Sigmoid colon (tissue), 7 donors: ENCODE results near the gene UPF2. TPM values are rescaled to one million over a fixed set of nuclear protein-coding genes. Genes with fewer than 3 reads are reported as not detected.

Experiments used
- DNase-seq: peaks from one replicate; pipeline ENCODE4 v3.0.0-alpha.2; 2019
- H3K27ac ChIP-seq, 4 donors: fragments of 200-600 bp; sonication (generic); one replicate each; pipeline ENCODE4 v1.5.1; 2016 to 2019; ENCODE audit warnings: mild to moderate bottlenecking in 1 of 4
- H3K27me3 ChIP-seq, 3 donors: fragments of 200-600 bp; sonication (generic); one replicate each; pipeline ENCODE4 v1.5.1; 2019; ENCODE audit warnings: mild to moderate bottlenecking in 1 of 3
- H3K36me3 ChIP-seq, 4 donors: fragments of 200-600 bp; sonication (generic); one replicate each; pipeline ENCODE4 v1.5.1; 2016 to 2019
- H3K4me1 ChIP-seq, 4 donors: fragments of 200-600 bp; sonication (generic); one replicate each; pipeline ENCODE4 v1.5.1; 2017 to 2019
- H3K4me3 ChIP-seq, 4 donors: fragments of 200-600 bp; sonication (generic); one replicate each; pipeline ENCODE4 v1.5.1; 2017 to 2019; ENCODE audit warnings: mild to moderate bottlenecking in 2 of 4, moderate library complexity in 1 of 4
- H3K9me3 ChIP-seq, 4 donors: fragments of 200-600 bp in 3 of 4; sonication (generic) in 3 of 4; one replicate each; pipeline versions ENCODE4 v1.5.1 to v1.6.1; 2013 to 2019
- EP300 ChIP-seq, 4 donors: sonication (generic); formaldehyde crosslinking; IDR thresholded peaks; one replicate each; pipeline ENCODE4 v1.6.1; 2017; ENCODE audit warnings: antibody characterized with exemption in 4 of 4
- POLR2A ChIP-seq, 2 donors: fragments of 450-650 bp; IDR thresholded peaks; one replicate each; pipeline ENCODE4 v1.6.1; 2016; ENCODE audit warnings: antibody characterized with exemption in 2 of 2, mild to moderate bottlenecking in 2 of 2, moderate library complexity in 2 of 2
- POLR2AphosphoS5 ChIP-seq, 4 donors: sonication (generic); formaldehyde crosslinking; IDR thresholded peaks; one replicate each; pipeline ENCODE4 v1.6.1; 2017; ENCODE audit warnings: antibody characterized with exemption in 4 of 4
- WGBS, 2 donors: extraction: QIAGEN DNeasy Blood & Tissue Kit; methylation state at CpG; one replicate each; pipeline ENCODE4 v1.1.7; 2013; 5-methylcytosine and 5-hydroxymethylcytosine counted together
- intact Hi-C: fragments of 100-400 bp; cut with DNase I; formaldehyde crosslinking; loops from one replicate; pipeline ENCODE4 v1.15.1; 2023
- polyA plus RNA-seq, 3 donors: library from polyadenylated mRNA; stranded (reverse); fragments of 200-250 nt; gene quantifications; one replicate each; pipeline ENCODE4 v1.2.3, GENCODE V29; 2013
- total RNA-seq, 4 donors: library from RNA; depleted of rRNA; stranded (reverse); fragments of >200 nt; gene quantifications; one replicate each; pipeline ENCODE4 v1.1.0, GENCODE V29; 2016
- TF ChIP-seq, protein P1 (sequence below), 4 experiments: fragments of 450-650 bp in 3 of 4; fragments of 200-600 bp in 1 of 4; IDR thresholded peaks; one replicate each; pipeline ENCODE4 v1.5.1; 2016 to 2019; ENCODE audit warnings: antibody characterized with exemption in 4 of 4, mild to moderate bottlenecking in 3 of 4, moderate library complexity in 2 of 4
- donor health status: healthy with polysubstance abuse.
- donor health status: Bipolar disorder and iron deficiency.
- donor health status: healthy.

The UPF2 gene
- total and polyA plus RNA-seq, 7 donors = 11.4 to 36.9 (median 29.3) TPM

DNA sequence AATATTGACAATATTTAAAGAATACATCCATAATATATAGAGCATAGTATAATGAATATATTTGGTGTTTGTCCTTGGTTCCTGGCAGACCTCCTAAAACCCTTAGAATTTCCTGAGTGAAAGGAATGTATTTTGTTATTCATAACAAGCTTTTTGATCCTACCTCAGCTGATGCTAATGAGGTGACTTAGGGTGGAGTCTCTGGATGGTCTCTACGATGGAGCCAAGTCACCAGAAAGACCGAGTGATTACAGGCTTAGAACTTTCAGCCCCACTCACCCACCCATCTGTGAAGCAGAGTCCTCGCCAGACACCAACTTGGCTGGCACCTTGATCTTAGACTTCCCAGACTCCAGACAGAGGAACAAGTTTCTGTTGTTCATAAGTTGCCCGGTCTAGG lies 35.9 kb downstream of the UPF2 start:
- Histone ChIP-seq H3K27me3 (no peaks in the 10 kb centered on the region), H3K4me1 (no peaks in the 10 kb centered on the region), H3K27ac (no peak overlapping the region), H3K9me3 (peaks cover 0 to 3% (median 0%) of the 10 kb centered on the region in 4 donors), H3K4me3 (no peak overlapping the region), H3K36me3 (peaks cover 0 to 87% (median 23%) of the 10 kb centered on the region in 4 donors)
- intact Hi-C loops = no loop called here
- 92 to 93% methylated on average over 4 of the region's 4 CpGs for WGBS, 2 donors
- TF ChIP-seq EP300 (IDR thresholded peaks at IDR 0.05) = no peak
- TF ChIP-seq, protein P1, sequence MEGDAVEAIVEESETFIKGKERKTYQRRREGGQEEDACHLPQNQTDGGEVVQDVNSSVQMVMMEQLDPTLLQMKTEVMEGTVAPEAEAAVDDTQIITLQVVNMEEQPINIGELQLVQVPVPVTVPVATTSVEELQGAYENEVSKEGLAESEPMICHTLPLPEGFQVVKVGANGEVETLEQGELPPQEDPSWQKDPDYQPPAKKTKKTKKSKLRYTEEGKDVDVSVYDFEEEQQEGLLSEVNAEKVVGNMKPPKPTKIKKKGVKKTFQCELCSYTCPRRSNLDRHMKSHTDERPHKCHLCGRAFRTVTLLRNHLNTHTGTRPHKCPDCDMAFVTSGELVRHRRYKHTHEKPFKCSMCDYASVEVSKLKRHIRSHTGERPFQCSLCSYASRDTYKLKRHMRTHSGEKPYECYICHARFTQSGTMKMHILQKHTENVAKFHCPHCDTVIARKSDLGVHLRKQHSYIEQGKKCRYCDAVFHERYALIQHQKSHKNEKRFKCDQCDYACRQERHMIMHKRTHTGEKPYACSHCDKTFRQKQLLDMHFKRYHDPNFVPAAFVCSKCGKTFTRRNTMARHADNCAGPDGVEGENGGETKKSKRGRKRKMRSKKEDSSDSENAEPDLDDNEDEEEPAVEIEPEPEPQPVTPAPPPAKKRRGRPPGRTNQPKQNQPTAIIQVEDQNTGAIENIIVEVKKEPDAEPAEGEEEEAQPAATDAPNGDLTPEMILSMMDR (IDR thresholded peaks at IDR 0.05) = no peak
- no peak for TF ChIP-seq POLR2AphosphoS5 (IDR thresholded peaks at IDR 0.05)
- no peak for TF ChIP-seq POLR2A (IDR thresholded peaks at IDR 0.05)
- DNase-seq = no peak

DNA sequence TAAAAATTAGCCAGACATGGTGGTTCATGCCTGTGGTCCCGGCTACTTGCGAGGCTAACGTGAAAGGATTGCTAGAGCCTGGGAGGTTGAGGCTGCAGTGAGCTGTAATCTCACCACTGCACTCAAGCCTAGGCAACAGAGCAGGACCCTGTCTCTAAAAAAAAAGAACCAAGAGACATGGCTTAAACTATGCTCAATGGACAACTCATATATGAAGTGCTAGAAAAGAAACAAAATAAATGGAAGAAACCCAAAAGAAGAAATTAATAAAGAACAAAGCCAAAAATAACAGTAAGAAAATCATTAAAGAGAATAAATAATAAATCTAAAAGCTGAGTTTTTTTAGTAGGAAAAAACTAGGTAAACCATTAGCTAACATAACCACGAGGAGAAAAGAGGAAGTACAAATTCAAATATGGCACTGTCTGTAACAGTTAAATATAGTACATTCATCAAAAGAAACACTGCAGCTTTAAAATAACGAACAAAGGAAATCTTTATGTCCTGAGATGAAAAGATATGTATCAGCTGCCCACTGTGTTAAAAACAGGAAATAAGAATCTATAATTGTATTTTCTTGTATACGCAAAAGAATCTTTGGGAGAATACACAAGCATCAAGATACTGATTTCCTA lies 48.7 kb downstream of the UPF2 start:
- Histone ChIP-seq H3K4me1 (no peaks in the 10 kb centered on the region), H3K4me3 (no peak overlapping the region), H3K27ac (no peak overlapping the region), H3K27me3 (no peaks in the 10 kb centered on the region), H3K36me3 (peaks cover 0 to 55% (median 7%) of the 10 kb centered on the region in 4 donors), H3K9me3 (no peaks in the 10 kb centered on the region)
- 61 to 68% methylated on average over 6 of the region's 6 CpGs for WGBS, 2 donors
- TF ChIP-seq POLR2AphosphoS5 (IDR thresholded peaks at IDR 0.05) (no peak), POLR2A (IDR thresholded peaks at IDR 0.05) (no peak), EP300 (IDR thresholded peaks at IDR 0.05) (no peak)
- TF ChIP-seq, protein P1 (IDR thresholded peaks at IDR 0.05) = no peak
- no peak for DNase-seq
- intact Hi-C loops = no loop called here

DNA sequence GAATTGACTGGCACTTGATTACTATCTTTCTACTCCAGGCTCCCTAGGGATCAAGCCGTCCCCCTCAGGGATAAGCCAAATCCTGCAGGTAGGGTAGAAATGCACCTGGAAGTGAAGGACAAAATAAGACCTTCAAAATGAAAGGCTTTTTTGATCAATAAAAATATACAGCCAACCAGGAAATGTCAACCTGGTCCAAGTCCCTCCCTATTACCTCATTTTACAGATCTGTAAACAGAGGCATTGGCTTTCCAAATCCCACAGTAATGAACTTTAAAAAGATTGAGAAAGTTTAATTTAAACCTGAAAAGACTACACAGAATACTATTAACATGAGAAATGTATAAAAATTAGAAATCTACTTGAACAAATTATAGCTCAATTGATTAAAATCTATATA lies 53.7 kb downstream of the UPF2 start:
- no peak overlapping the region for H3K27ac ChIP-seq
- TF ChIP-seq POLR2A (IDR thresholded peaks at IDR 0.05) (no peak), POLR2AphosphoS5 (IDR thresholded peaks at IDR 0.05) (no peak), EP300 (IDR thresholded peaks at IDR 0.05) (no peak)
- TF ChIP-seq, protein P1 (IDR thresholded peaks at IDR 0.05) = no peak
- intact Hi-C loops = loop anchor here (5.0 to 10.0 kb wide), 2 partner anchors 146 to 207 kb away; no protein-coding TSS in a partner anchor
- peaks cover 0 to 6% (median 3%) of the 10 kb centered on the region in 4 donors for H3K4me1 ChIP-seq
- WGBS, 2 donors = 49 to 80% methylated on average over 1 of the region's 1 CpG
- no peak for DNase-seq
- no peaks in the 10 kb centered on the region for H3K9me3 ChIP-seq
- no peak overlapping the region for H3K4me3 ChIP-seq
- H3K27me3 ChIP-seq = no peaks in the 10 kb centered on the region
- H3K36me3 ChIP-seq = peaks cover 0 to 31% (median 0%) of the 10 kb centered on the region in 4 donors

DNA sequence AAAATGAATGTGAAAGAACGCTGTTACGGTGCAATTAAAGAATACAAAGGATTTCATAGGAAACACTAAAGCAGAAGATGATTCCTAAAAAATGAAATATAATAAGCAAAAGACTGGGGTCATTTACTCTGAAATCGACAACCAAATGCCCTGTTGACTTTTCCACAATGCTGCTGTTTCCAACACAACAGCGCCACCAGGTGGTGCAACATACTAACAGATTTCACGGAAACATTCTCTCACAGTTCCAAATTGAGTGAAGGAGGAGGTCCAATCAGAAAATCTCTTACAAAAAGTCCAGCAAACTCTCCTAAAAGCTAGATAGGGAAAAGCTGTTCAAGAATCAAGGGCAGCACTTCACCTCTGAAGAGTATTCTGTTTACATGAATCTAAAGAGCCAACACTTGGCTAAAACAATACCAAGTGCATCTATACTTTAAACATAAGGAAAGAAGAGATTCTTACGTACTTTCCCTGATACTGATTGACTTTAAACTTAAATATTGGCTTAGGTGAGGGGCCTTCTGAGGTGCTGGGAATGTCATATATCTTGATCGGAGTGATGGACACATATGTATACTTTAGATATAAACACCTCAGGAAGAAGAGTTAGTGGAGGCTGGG lies 55.9 kb downstream of the UPF2 start:
- Histone ChIP-seq H3K27ac (no peak overlapping the region), H3K27me3 (no peaks in the 10 kb centered on the region), H3K4me1 (peaks cover 0 to 6% (median 3%) of the 10 kb centered on the region in 4 donors), H3K4me3 (no peak overlapping the region), H3K36me3 (peaks cover 0 to 27% (median 0%) of the 10 kb centered on the region in 4 donors), H3K9me3 (no peaks in the 10 kb centered on the region)
- DNase-seq = peak; percentile 71
- intact Hi-C loops = loop anchor here (5.0 to 10.0 kb wide), 2 partner anchors 148 to 204 kb away; no protein-coding TSS in a partner anchor
- 29 to 41% methylated on average over 7 of the region's 7 CpGs for WGBS, 2 donors
- TF ChIP-seq POLR2A (IDR thresholded peaks at IDR 0.05) = no peak
- no peak for TF ChIP-seq POLR2AphosphoS5 (IDR thresholded peaks at IDR 0.05)
- TF ChIP-seq, protein P1 (IDR thresholded peaks at IDR 0.05) = peak; percentile 44 to 78 (median 73)
- no peak for TF ChIP-seq EP300 (IDR thresholded peaks at IDR 0.05)
